IPS DF 4.7 (cell line): Measurements from ENCODE around the gene SLC28A1.

Experiments
- DNase-seq: peaks from one replicate; pipeline ENCODE4 v3.0.0-alpha.2; 2013; ENCODE audit warnings: low spot score; ENCODE audit errors: extremely low read depth

The SLC28A1 gene

GRCh38 chr15:84937144-84937543, 52.7 kb downstream of the SLC28A1 start:
- no peak for DNase-seq

- no peak for DNase-seq
These were observed 54.3 kb downstream of the SLC28A1 start for GRCh38 chr15:84938726-84939125.

GRCh38 chr15:84940399-84940798, 55.9 kb downstream of the SLC28A1 start:
- no peak for DNase-seq

GRCh38 chr15:84942456-84942855, 58.0 kb downstream of the SLC28A1 start:
- no peak for DNase-seq

GRCh38 chr15:84944311-84944710, 59.8 kb downstream of the SLC28A1 start:
- no peak for DNase-seq

GRCh38 chr15:84944861-84945260, 60.4 kb downstream of the SLC28A1 start:
- DNase-seq, result no peak

- DNase-seq, result no peak
These were observed 62.5 kb downstream of the SLC28A1 start for GRCh38 chr15:84946772-84947489.

- no peak for DNase-seq
These were observed 63.7 kb downstream of the SLC28A1 start for GRCh38 chr15:84947947-84948830.

GRCh38 chr15:84949043-84949442, 64.6 kb downstream of the SLC28A1 start:
- no peak for DNase-seq

GRCh38 chr15:84949845-84950569, 65.5 kb downstream of the SLC28A1 start:
- no peak for DNase-seq

- DNase-seq, result no peak
These were observed 66.2 kb downstream of the SLC28A1 start for GRCh38 chr15:84950570-84951111.

- no peak for DNase-seq
These were observed 67.3 kb downstream of the SLC28A1 start for GRCh38 chr15:84951736-84952135.

- no peak for DNase-seq
These were observed 68.7 kb downstream of the SLC28A1 start for GRCh38 chr15:84953136-84953535.

GRCh38 chr15:84953726-84954125, 69.3 kb downstream of the SLC28A1 start:
- DNase-seq, result no peak

- no peak for DNase-seq
These were observed 70.8 kb downstream of the SLC28A1 start for GRCh38 chr15:84955089-84955848.

GRCh38 chr15:84956199-84956598, 71.7 kb downstream of the SLC28A1 start:
- no peak for DNase-seq

GRCh38 chr15:84960391-84961113, 76.1 kb downstream of the SLC28A1 start:
- DNase-seq, result no peak

- DNase-seq, result no peak
These were observed 76.6 kb downstream of the SLC28A1 start for GRCh38 chr15:84961114-84961452.

- DNase-seq, result no peak
These were observed 77.2 kb downstream of the SLC28A1 start for GRCh38 chr15:84961707-84962106.

- DNase-seq, result no peak
These were observed 78.5 kb downstream of the SLC28A1 start for GRCh38 chr15:84962955-84963354.
